CD14-positive monocyte (primary cell): ENCODE results near the gene CLDN6. TPM values are rescaled to one million over a fixed set of nuclear protein-coding genes. Genes with fewer than 3 reads are reported as not detected.
A peak's percentile ranks its signal among the peaks of the same experiment; 100 is the strongest.

Experiments used
- DNase-seq, 3 donors: peaks; one replicate each; pipeline ENCODE4 v3.0.0-alpha.2; 2011 to 2022
- H2AFZ ChIP-seq: 2 replicates; pipeline ENCODE4 v1.6.0; 2012; ENCODE audit warnings: mild to moderate bottlenecking, low read depth, low read length, inconsistent platforms; ENCODE audit not compliant: insufficient read depth, poor library complexity, severe bottlenecking
- H3K27ac ChIP-seq, 2 donors: 1 replicate in 1 of 2; 2 replicates in 1 of 2; pipeline ENCODE4 v1.5.1; 2012 to 2013; ENCODE audit warnings: low read length in 2 of 2, control low read depth in 1 of 2, inconsistent platforms in 1 of 2, low read depth in 1 of 2, mild to moderate bottlenecking in 1 of 2
- H3K27me3 ChIP-seq, 2 donors: one replicate each; pipeline versions ENCODE4 v1.6.0 to v1.6.1; 2011 to 2013; ENCODE audit warnings: low read length in 2 of 2; ENCODE audit not compliant: control insufficient read depth in 2 of 2, insufficient read depth in 2 of 2
- H3K36me3 ChIP-seq, 2 donors: replicated peaks in 1 of 2; 1 replicate in 1 of 2; 2 replicates in 1 of 2; pipeline versions ENCODE4 v1.5.1 to v1.6.1; 2012 to 2013; ENCODE audit warnings: low read length in 2 of 2, control low read depth in 1 of 2, inconsistent platforms in 1 of 2, mild to moderate bottlenecking in 1 of 2; ENCODE audit not compliant: insufficient read depth in 2 of 2, control insufficient read depth in 1 of 2
- H3K4me1 ChIP-seq, 2 donors: 1 replicate in 1 of 2; 2 replicates in 1 of 2; pipeline versions ENCODE4 v1.5.1 to v1.6.1; 2012 to 2013; ENCODE audit warnings: low read length in 2 of 2, control low read depth in 1 of 2, inconsistent platforms in 1 of 2, mild to moderate bottlenecking in 1 of 2, moderate library complexity in 1 of 2; ENCODE audit not compliant: insufficient read depth in 2 of 2, control insufficient read depth in 1 of 2
- H3K4me2 ChIP-seq: replicated peaks from 2 replicates; pipeline ENCODE3; 2012; ENCODE audit warnings: low read length, moderate library complexity, mild to moderate bottlenecking; ENCODE audit not compliant: poor library complexity, severe bottlenecking; ENCODE audit errors: extremely low read depth
- H3K4me3 ChIP-seq, 3 experiments: fragments of 200-600 bp in 1 of 3; sonication (generic) in 1 of 3; replicated peaks in 1 of 3; 1 replicate in 2 of 3; 2 replicates in 1 of 3; pipeline ENCODE4 v1.5.1; 2011 to 2013; ENCODE audit warnings: low read length in 3 of 3, mild to moderate bottlenecking in 3 of 3, control low read depth in 2 of 3, low read depth in 2 of 3, inconsistent platforms in 1 of 3, moderate library complexity in 1 of 3
- H3K79me2 ChIP-seq: 2 replicates; pipeline ENCODE4 v1.6.0; 2012; ENCODE audit warnings: mild to moderate bottlenecking, control low read depth, inconsistent platforms, low read length, moderate library complexity; ENCODE audit not compliant: insufficient read depth
- H3K9ac ChIP-seq: 2 replicates; pipeline ENCODE4 v1.6.0; 2017; ENCODE audit warnings: low read length, mild to moderate bottlenecking; ENCODE audit not compliant: insufficient read depth, poor library complexity, severe bottlenecking
- H3K9me3 ChIP-seq, 2 donors: replicated peaks in 1 of 2; 1 replicate in 1 of 2; 2 replicates in 1 of 2; pipeline versions ENCODE4 v1.5.1 to v1.6.1; 2012 to 2013; ENCODE audit warnings: low read length in 2 of 2, control low read depth in 1 of 2; ENCODE audit not compliant: control insufficient read depth in 1 of 2, insufficient read depth in 1 of 2
- H4K20me1 ChIP-seq: 2 replicates; pipeline ENCODE4 v1.6.0; 2012; ENCODE audit warnings: mild to moderate bottlenecking, low read length, control low read depth, moderate library complexity; ENCODE audit not compliant: insufficient read depth
- H3K27ac Mint-ChIP-seq, 7 donors: one replicate each; pipeline ENCODE4 v1.8.0; 2020; ENCODE audit warnings: mild to moderate bottlenecking in 7 of 7, mixed read lengths in 7 of 7, moderate library complexity in 6 of 7, inconsistent platforms in 2 of 7
- H3K27me3 Mint-ChIP-seq, 3 donors: one replicate each; pipeline ENCODE4 v1.8.0; 2021 to 2022; ENCODE audit warnings: low read depth in 3 of 3, mild to moderate bottlenecking in 3 of 3, mixed read lengths in 3 of 3, moderate library complexity in 3 of 3, inconsistent platforms in 1 of 3
- H3K36me3 Mint-ChIP-seq, 2 donors: one replicate each; pipeline ENCODE4 v1.8.0; 2020; ENCODE audit warnings: mixed read lengths in 2 of 2, inconsistent platforms in 1 of 2, mild to moderate bottlenecking in 1 of 2
- H3K4me1 Mint-ChIP-seq: one replicate; pipeline ENCODE4 v1.8.0; 2020; ENCODE audit warnings: mild to moderate bottlenecking, mixed read lengths
- H3K4me3 Mint-ChIP-seq, 2 donors: one replicate each; pipeline ENCODE4 v1.8.0; 2020; ENCODE audit warnings: mild to moderate bottlenecking in 2 of 2, mixed read lengths in 2 of 2, moderate library complexity in 1 of 2
- H3K9me3 Mint-ChIP-seq, 7 donors: one replicate each; pipeline ENCODE4 v1.8.0; 2020 to 2022; ENCODE audit warnings: mixed read lengths in 7 of 7, mild to moderate bottlenecking in 6 of 7, moderate library complexity in 6 of 7, inconsistent platforms in 2 of 7
- CTCF ChIP-seq: fragments of 200-600 bp; IDR thresholded peaks from one replicate; pipeline ENCODE4 v1.8.0; 2022; ENCODE audit warnings: antibody characterized with exemption, mild to moderate bottlenecking
- WGBS: methylation state at CpG from one replicate; pipeline ENCODE4 v1.1.5; 2013; ENCODE audit warnings: missing lambda C conversion rate; ENCODE audit not compliant: insufficient coverage; 5-methylcytosine and 5-hydroxymethylcytosine counted together
- intact Hi-C, 2 donors: fragments of 100-400 bp; cut with micrococcal nuclease; formaldehyde crosslinking; loops; one replicate each; pipeline versions ENCODE4 v1.15.0 to v1.15.1; 2023
- polyA plus RNA-seq, 3 donors: library from polyadenylated mRNA; depleted of rRNA in 1 of 3; unstranded in 2 of 3; stranded (reverse) in 1 of 3; fragments of 300-500 nt in 2 of 3; fragments of >200 nt in 1 of 3; fragmentation: Illumina TruSeq in 2 of 3; gene quantifications; 1 replicate in 2 of 3; 2 replicates in 1 of 3; pipeline ENCODE4 v1.2.3, GENCODE V29; 2012 to 2021
- small RNA-seq: library from RNA; depleted of rRNA; stranded (forward); fragments of <200 nt; gene quantifications from one replicate; pipeline ENCODE3, GENCODE V24; 2012; ENCODE audit warnings: low read depth; ENCODE audit not compliant: insufficient read length

The CLDN6 gene
- polyA plus RNA-seq, 3 donors = not detected

- Histone ChIP-seq H3K4me1 (peaks cover 58 to 79% of the 10 kb centered on the region in 2 donors), H3K4me3 (no peak overlapping the region), H3K4me2 (peak overlapping the region; percentile 52), H3K36me3 (peaks cover 1 to 2% of the 10 kb centered on the region in 2 donors), H4K20me1 (peaks cover 44% of the 10 kb centered on the region), H3K9ac (no peak overlapping the region), H3K27ac (no peak overlapping the region), H2AFZ (no peak overlapping the region), H3K27me3 (peaks cover 27 to 65% of the 10 kb centered on the region in 2 donors), H3K79me2 (peaks cover 23% of the 10 kb centered on the region), H3K9me3 (peaks cover 0 to 8% of the 10 kb centered on the region in 2 donors)
- 2% methylated on average over 46 of the region's 46 CpGs for WGBS
- Mint-ChIP-seq H3K9me3 (peaks cover 0 to 22% (median 7%) of the 10 kb centered on the region in 7 donors), H3K4me1 (peaks cover 43% of the 10 kb centered on the region), H3K27me3 (peaks cover 49 to 70% (median 53%) of the 10 kb centered on the region in 3 donors), H3K27ac (no peak overlapping the region), H3K36me3 (peaks cover 5% of the 10 kb centered on the region in 2 donors), H3K4me3 (peak overlapping the region in 1 of 2 donors; percentile 21)
- intact Hi-C loops = loop anchor here in 1 of 2 donors (5.0 kb wide), 1 partner anchor 56 kb away; the partner anchor contains the start of genes HCFC1R1, THOC6 and TNFRSF12A
- peak; percentile 37 to 73 (median 51) for DNase-seq
- peak; percentile 35 for TF ChIP-seq CTCF
Measured at GRCh38 chr16:2966808-2967191, 51.2 kb downstream of the CLDN6 start.

DNA sequence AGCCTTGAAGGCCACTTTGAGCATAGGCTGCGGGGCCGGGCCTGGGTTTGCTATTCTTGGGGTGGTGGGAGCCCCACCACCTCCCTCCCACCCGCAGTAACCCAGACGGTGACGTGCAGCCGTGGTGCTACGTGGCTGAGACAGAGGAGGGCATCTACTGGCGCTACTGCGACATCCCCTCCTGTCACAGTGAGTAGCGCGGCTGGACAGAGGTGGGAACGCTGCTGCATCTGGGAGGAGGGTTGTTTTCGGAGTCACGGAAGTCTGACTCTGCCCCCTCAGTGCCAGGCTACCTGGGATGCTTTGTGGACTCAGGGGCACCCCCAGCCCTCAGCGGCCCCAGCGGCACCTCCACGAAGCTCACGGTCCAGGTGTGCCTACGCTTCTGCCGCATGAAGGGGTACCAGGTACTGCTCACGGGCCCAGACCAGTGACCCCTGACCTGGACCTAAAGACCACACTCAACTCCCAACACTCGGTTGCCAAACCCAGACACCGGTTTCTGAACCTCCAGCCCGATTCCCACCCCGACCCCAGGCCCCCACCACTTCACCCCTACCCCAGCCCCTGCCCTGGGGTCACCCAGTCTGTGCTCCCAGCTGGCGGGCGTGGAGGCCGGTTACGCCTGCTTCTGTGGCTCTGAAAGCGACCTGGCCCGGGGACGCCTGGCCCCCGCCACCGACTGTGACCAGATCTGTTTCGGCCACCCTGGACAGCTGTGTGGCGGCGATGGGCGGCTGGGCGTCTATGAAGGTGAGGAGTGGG is 51.8 kb downstream of the CLDN6 start:
- H3K4me1 ChIP-seq = peaks cover 58 to 79% of the 10 kb centered on the region in 2 donors
- Mint-ChIP-seq H3K36me3 (peaks cover 4 to 5% of the 10 kb centered on the region in 2 donors), H3K27ac (no peak overlapping the region), H3K27me3 (peaks cover 50 to 72% (median 55%) of the 10 kb centered on the region in 3 donors), H3K9me3 (peaks cover 0 to 22% (median 7%) of the 10 kb centered on the region in 7 donors), H3K4me3 (peak overlapping the region in 1 of 2 donors; percentile 80), H3K4me1 (peaks cover 44% of the 10 kb centered on the region)
- intact Hi-C loops = loop anchor here in 1 of 2 donors (5.0 kb wide), 1 partner anchor 56 kb away; the partner anchor contains the start of genes HCFC1R1, THOC6 and TNFRSF12A
- H4K20me1 ChIP-seq = peaks cover 38% of the 10 kb centered on the region
- no peak overlapping the region for H2AFZ ChIP-seq
- DNase-seq = no peak
- peaks cover 0 to 8% of the 10 kb centered on the region in 2 donors for H3K9me3 ChIP-seq
- WGBS = 57% methylated on average over 33 of the region's 39 CpGs
- no peak overlapping the region for H3K4me3 ChIP-seq
- H3K27ac ChIP-seq = no peak overlapping the region
- H3K4me2 ChIP-seq = peak overlapping the region; percentile 52
- H3K9ac ChIP-seq = no peak overlapping the region
- no peaks in the 10 kb centered on the region for H3K36me3 ChIP-seq
- TF ChIP-seq CTCF = no peak
- H3K27me3 ChIP-seq = peaks cover 27 to 68% of the 10 kb centered on the region in 2 donors
- peaks cover 19% of the 10 kb centered on the region for H3K79me2 ChIP-seq

Small RNA genes lying within 50 kb of the gene (small RNA-seq; reads per million reads assigned to genes)
- not detected for gene LINC00514

Other genes starting within 250 kb of the CLDN6 start
- 100 to 1,000 TPM; 150 to 405 (median 363) TPM for gene ELOB, start 240.9 kb downstream of the CLDN6 start, polyA plus RNA-seq
- under 1 TPM in 1 of 3 donors, not detected in 2; 0.05 TPM for gene PRSS33, start 230.6 kb downstream of the CLDN6 start, polyA plus RNA-seq
- gene PRSS41, start 219.7 kb downstream of the CLDN6 start, polyA plus RNA-seq = not detected
- gene PRSS21, start 200.9 kb downstream of the CLDN6 start, polyA plus RNA-seq = 1 to 10 TPM; 2.1 to 9.0 (median 3.1) TPM
- gene ZG16B, start 187.9 kb downstream of the CLDN6 start, polyA plus RNA-seq = 10 to 100 TPM in 2 of 3 donors, 1 to 10 TPM in 1; 6.8 to 12.9 (median 11.0) TPM
- gene PRSS22, start 160.0 kb downstream of the CLDN6 start, polyA plus RNA-seq = not detected
- 10 to 100 TPM; 10.9 to 14.8 (median 12.7) TPM for gene FLYWCH2, start 135.0 kb downstream of the CLDN6 start, polyA plus RNA-seq
- 10 to 100 TPM in 1 of 3 donors, 1 to 10 TPM in 2; 5.0 to 42.7 (median 7.1) TPM for gene FLYWCH1, start 106.3 kb downstream of the CLDN6 start, polyA plus RNA-seq
- under 1 TPM in 1 of 3 donors, not detected in 2; 0.09 TPM for gene KREMEN2, start 53.9 kb downstream of the CLDN6 start, polyA plus RNA-seq
- gene PAQR4, start 48.8 kb downstream of the CLDN6 start, polyA plus RNA-seq = 10 to 100 TPM in 1 of 3 donors, 1 to 10 TPM in 2; 6.3 to 14.2 (median 8.9) TPM
- 1 to 10 TPM in 2 of 3 donors, under 1 TPM in 1; 0.39 to 3.2 (median 3.0) TPM for gene PKMYT1, start 37.7 kb downstream of the CLDN6 start, polyA plus RNA-seq
- 1 to 10 TPM in 1 of 3 donors, not detected in 2; 2.1 TPM for gene CLDN9, start 5.3 kb downstream of the CLDN6 start, polyA plus RNA-seq
- 1 to 10 TPM; 2.9 to 6.2 (median 5.7) TPM for gene TNFRSF12A, start 2.2 kb upstream of the CLDN6 start, polyA plus RNA-seq
- 10 to 100 TPM; 16.7 to 27.1 (median 19.9) TPM for gene HCFC1R1, start 5.8 kb upstream of the CLDN6 start, polyA plus RNA-seq
- 10 to 100 TPM; 42.4 to 59.2 (median 57.7) TPM for gene THOC6, start 5.9 kb upstream of the CLDN6 start, polyA plus RNA-seq
- gene BICDL2, start 18.8 kb upstream of the CLDN6 start, polyA plus RNA-seq = not detected
- gene MMP25, start 28.4 kb upstream of the CLDN6 start, polyA plus RNA-seq = 10 to 100 TPM in 1 of 3 donors, 1 to 10 TPM in 1, under 1 TPM in 1; 0.71 to 26.6 (median 2.6) TPM
- gene IL32, start 47.5 kb upstream of the CLDN6 start, polyA plus RNA-seq = 1 to 10 TPM in 2 of 3 donors, under 1 TPM in 1; 0.53 to 8.0 (median 5.6) TPM
- gene ZSCAN10, start 81.1 kb upstream of the CLDN6 start, polyA plus RNA-seq = under 1 TPM in 1 of 3 donors, not detected in 2; 0.29 TPM
- 1 to 10 TPM; 1.0 to 6.7 (median 1.3) TPM for gene ZNF205, start 94.4 kb upstream of the CLDN6 start, polyA plus RNA-seq
- 1 to 10 TPM; 1.5 to 2.6 (median 1.8) TPM for gene ZNF213, start 116.8 kb upstream of the CLDN6 start, polyA plus RNA-seq
- not detected for gene OR1F1, start 170.0 kb upstream of the CLDN6 start, polyA plus RNA-seq
- gene ZNF200, start 217.0 kb upstream of the CLDN6 start, polyA plus RNA-seq = 1 to 10 TPM; 2.0 to 2.8 (median 2.5) TPM
- 10 to 100 TPM; 37.7 to 78.0 (median 73.2) TPM for gene MEFV, start 238.4 kb upstream of the CLDN6 start, polyA plus RNA-seq